ENCODE results near the gene HTATIP2.

DNA sequence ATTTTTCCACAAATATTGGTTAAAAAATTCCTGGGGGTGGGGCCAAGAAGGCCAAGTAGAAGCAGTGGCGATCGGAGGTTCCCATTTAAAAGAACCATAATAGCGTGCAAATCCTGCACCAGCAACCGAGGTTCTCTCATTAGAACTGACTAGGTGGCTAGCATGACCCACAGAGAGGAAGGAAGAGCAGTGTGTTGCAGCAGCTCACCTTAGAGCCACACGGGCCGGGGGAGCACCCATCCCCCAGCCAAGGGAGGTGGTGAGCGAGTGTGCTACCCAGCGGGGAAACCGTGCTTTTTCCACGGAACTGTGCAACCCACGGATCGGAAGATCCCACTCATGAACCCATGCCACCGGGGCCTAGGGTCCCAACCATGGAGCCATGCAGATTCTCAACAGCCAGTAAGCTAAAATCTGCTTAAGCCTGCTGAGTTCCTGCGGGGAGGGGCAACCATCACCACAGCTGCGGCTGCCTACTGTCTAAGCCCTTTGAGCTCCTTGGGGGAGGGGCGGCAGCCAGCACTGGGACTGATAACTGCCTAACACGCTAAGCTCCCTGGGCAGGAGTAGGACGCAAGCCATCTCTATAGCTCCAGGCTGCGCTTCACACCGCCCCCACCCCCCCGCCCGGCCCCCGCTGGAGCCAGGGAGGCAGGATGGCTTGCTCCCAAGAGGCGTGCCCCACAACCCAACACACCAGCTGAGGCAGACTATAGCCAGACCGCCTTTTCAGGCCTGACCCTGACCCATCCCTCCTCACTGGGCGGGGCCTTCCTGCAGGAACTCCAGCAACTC lies 21.0 kb upstream of the HTATIP2 start:
- TF ChIP-seq, protein P1, sequence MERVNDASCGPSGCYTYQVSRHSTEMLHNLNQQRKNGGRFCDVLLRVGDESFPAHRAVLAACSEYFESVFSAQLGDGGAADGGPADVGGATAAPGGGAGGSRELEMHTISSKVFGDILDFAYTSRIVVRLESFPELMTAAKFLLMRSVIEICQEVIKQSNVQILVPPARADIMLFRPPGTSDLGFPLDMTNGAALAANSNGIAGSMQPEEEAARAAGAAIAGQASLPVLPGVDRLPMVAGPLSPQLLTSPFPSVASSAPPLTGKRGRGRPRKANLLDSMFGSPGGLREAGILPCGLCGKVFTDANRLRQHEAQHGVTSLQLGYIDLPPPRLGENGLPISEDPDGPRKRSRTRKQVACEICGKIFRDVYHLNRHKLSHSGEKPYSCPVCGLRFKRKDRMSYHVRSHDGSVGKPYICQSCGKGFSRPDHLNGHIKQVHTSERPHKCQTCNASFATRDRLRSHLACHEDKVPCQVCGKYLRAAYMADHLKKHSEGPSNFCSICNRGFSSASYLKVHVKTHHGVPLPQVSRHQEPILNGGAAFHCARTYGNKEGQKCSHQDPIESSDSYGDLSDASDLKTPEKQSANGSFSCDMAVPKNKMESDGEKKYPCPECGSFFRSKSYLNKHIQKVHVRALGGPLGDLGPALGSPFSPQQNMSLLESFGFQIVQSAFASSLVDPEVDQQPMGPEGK (CRISPR knock-in tag; IDR thresholded peaks at IDR 0.05; ENCODE audit: borderline replicate concordance): no peak
- TF ChIP-seq GLIS3 (CRISPR knock-in tag; IDR thresholded peaks at IDR 0.05): no peak
- no peak for TF ChIP-seq CSDC2 (CRISPR knock-in tag; IDR thresholded peaks at IDR 0.05)
- TF ChIP-seq SNAI2 (CRISPR knock-in tag; IDR thresholded peaks at IDR 0.05): no peak
- TF ChIP-seq PPARA (CRISPR knock-in tag; IDR thresholded peaks at IDR 0.05; ENCODE audit: borderline replicate concordance): no peak

Data from SK-N-SH treated with all-trans-retinoic acid at 6 μM for 48 hours (cell line).